Heart left ventricle (tissue), 16 donors: ENCODE measurements around the gene RPS25. TPM values are rescaled to one million over a fixed set of nuclear protein-coding genes. Genes with fewer than 3 reads are reported as not detected.
"Not testable (repeated sequence)": the region's sequence is repeated elsewhere in the genome, so short reads cannot be mapped to it uniquely, and the experiment has no call there.

Source experiments
- ATAC-seq, 4 donors: fragments of 200-7000 bp; cut with Tn5 transposase; one replicate each; pipeline ENCODE4 v1.9.1; 2020 to 2022; ENCODE audit warnings: moderate library complexity in 4 of 4, mild to moderate bottlenecking in 3 of 4, moderate number of reproducible peaks in 1 of 4
- DNase-seq, 5 donors: peaks; one replicate each; pipeline ENCODE4 v3.0.0-alpha.2; 2020
- H3K27ac ChIP-seq, 12 donors: fragments of 200-600 bp; sonication (generic) in 4 of 12; one replicate each; pipeline versions ENCODE4 v1.5.0 to v1.8.0; 2016 to 2022; ENCODE audit warnings: mild to moderate bottlenecking in 2 of 12
- H3K27me3 ChIP-seq, 9 donors: fragments of 200-600 bp; sonication (generic) in 2 of 9; one replicate each; pipeline versions ENCODE4 v1.5.1 to v1.8.0; 2016 to 2022; ENCODE audit warnings: mild to moderate bottlenecking in 3 of 9
- H3K36me3 ChIP-seq, 9 donors: fragments of 200-600 bp; sonication (generic) in 2 of 9; one replicate each; pipeline versions ENCODE4 v1.5.0 to v1.8.0; 2018 to 2022; ENCODE audit warnings: mild to moderate bottlenecking in 2 of 9
- H3K4me1 ChIP-seq, 12 donors: fragments of 200-600 bp; sonication (generic) in 4 of 12; one replicate each; pipeline versions ENCODE4 v1.5.0 to v1.8.0; 2016 to 2022; ENCODE audit warnings: mild to moderate bottlenecking in 3 of 12
- H3K4me3 ChIP-seq, 12 donors: fragments of 200-600 bp; sonication (generic) in 4 of 12; one replicate each; pipeline versions ENCODE4 v1.5.0 to v1.8.0; 2017 to 2022; ENCODE audit warnings: mild to moderate bottlenecking in 9 of 12, moderate library complexity in 4 of 12
- H3K9me3 ChIP-seq, 12 donors: fragments of 200-600 bp; sonication (generic) in 4 of 12; one replicate each; pipeline versions ENCODE4 v1.5.0 to v1.8.0; 2016 to 2022; ENCODE audit warnings: mild to moderate bottlenecking in 1 of 12
- POLR2A ChIP-seq, 2 donors: fragments of 450-650 bp; IDR thresholded peaks; one replicate each; pipeline ENCODE4 v1.6.1; 2017; ENCODE audit warnings: antibody characterized with exemption in 2 of 2, mild to moderate bottlenecking in 2 of 2, moderate library complexity in 2 of 2
- WGBS, 4 donors: extraction: QIAGEN DNeasy Blood & Tissue Kit in 2 of 4; methylation state at CpG; one replicate each; pipeline versions ENCODE4 v1.1.5 to v1.1.7; 2013 to 2018; 5-methylcytosine and 5-hydroxymethylcytosine counted together
- intact Hi-C, 10 donors: fragments of 100-400 bp; cut with DNase I; formaldehyde crosslinking; loops; one replicate each; pipeline versions ENCODE4 v1.11.1 to v1.14.2; 2022
- polyA plus RNA-seq, 2 donors: library from polyadenylated mRNA; stranded (reverse); fragments of 200-250 nt; gene quantifications; one replicate each; pipeline ENCODE4 v1.2.3, GENCODE V29; 2013
- total RNA-seq, 9 donors: library from RNA; depleted of rRNA in 2 of 9; stranded (reverse); fragments of >200 nt in 2 of 9; fragmentation: NEBNext Ultra II Directional in 3 of 9; extraction: Animal tissue kit (Norgen Biotek cat#: 25700) in 3 of 9; gene quantifications; one replicate each; pipeline versions ENCODE4 v1.1.0 to v1.2.4, GENCODE V29; 2016 to 2023
- TF ChIP-seq, protein P1 (sequence below), 12 donors: fragments of 200-600 bp; sonication (generic) in 4 of 12; IDR thresholded peaks; one replicate each; pipeline versions ENCODE4 v1.5.0 to v1.8.0; 2018 to 2022; ENCODE audit warnings: antibody characterized with exemption in 12 of 12, mild to moderate bottlenecking in 5 of 12
- donor health status: ischemic (EF 13 %, LVEDD 7.1; RV severe dilation, severe dysfunction).
- donor health status: healthy with polysubstance abuse.
- donor health status: DM: no; HTN: yes; CAD: no.
- donor health status: DM: no; HTN: no; CAD: no.
- donor health status: ischemic (EF 25% LVEDD 6.9; RV normal size, moderate dysfunction).
- donor health status: ischemic (EF 25% LVEDD 5.7; RV mildly dilated, moderate dysfunction).
- donor health status: healthy.
- donor health status: DM: yes; HTN: yes; CAD: no.
- donor health status: ischemic (EF 35%, LVEDD 5.7; RV mildly dilated, moderate dysfunction).
- donor health status: nonischemic (EF 11% LVEDD 7.7; RV severe dilation, severe dysfunction).
- donor health status: DM: yes; HTN: yes; CAD: no.
- donor health status: PGD.
- donor health status: ischemic (EF 29% LVEDD 5.4; RV normal size, mild dysfunction).
- donor health status: nonischemic (EF 23%, LVEDD 6.1; RV moderate dilation, normal function).

RPS25 gene
- total and polyA plus RNA-seq, 11 donors = 719 to 1,882 (median 849) TPM

DNA sequence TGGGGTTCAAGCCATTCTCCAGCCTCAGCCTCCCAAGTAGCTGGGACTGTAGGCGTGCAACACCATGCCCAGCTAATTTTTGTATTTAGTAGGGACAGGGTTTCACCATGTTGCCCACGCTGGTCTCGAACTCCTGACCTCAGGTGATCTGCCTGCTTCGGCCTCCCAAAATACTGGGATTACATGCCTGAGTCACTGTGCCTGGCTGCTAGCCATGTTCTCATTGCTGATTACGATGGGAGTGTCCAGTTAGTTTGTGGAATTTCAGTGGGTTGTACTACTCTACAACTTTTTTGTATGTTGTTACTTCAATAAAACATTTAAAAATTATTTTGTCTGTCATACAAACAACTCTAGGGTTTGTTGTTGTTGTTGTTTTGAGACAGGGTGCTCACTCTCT is 44.6 kb upstream of the RPS25 start:
- Histone ChIP-seq H3K9me3 (no peaks in the 10 kb centered on the region), H3K4me1 (peaks cover 1 to 33% (median 19%) of the 10 kb centered on the region in 12 donors), H3K27ac (no peak overlapping the region), H3K4me3 (no peak overlapping the region), H3K36me3 (peaks cover 0 to 13% (median 4%) of the 10 kb centered on the region in 9 donors), H3K27me3 (no peaks in the 10 kb centered on the region)
- ATAC-seq (no peak), DNase-seq (peak in 1 of 5 donors; percentile 12)
- 58 to 73% (median 64%) methylated on average over 5 of the region's 5 CpGs for WGBS, 4 donors
- TF ChIP-seq, protein P1, sequence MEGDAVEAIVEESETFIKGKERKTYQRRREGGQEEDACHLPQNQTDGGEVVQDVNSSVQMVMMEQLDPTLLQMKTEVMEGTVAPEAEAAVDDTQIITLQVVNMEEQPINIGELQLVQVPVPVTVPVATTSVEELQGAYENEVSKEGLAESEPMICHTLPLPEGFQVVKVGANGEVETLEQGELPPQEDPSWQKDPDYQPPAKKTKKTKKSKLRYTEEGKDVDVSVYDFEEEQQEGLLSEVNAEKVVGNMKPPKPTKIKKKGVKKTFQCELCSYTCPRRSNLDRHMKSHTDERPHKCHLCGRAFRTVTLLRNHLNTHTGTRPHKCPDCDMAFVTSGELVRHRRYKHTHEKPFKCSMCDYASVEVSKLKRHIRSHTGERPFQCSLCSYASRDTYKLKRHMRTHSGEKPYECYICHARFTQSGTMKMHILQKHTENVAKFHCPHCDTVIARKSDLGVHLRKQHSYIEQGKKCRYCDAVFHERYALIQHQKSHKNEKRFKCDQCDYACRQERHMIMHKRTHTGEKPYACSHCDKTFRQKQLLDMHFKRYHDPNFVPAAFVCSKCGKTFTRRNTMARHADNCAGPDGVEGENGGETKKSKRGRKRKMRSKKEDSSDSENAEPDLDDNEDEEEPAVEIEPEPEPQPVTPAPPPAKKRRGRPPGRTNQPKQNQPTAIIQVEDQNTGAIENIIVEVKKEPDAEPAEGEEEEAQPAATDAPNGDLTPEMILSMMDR (IDR thresholded peaks at IDR 0.05) = no peak
- no peak for TF ChIP-seq POLR2A (IDR thresholded peaks at IDR 0.05)
- intact Hi-C loops = no loop called here

DNA sequence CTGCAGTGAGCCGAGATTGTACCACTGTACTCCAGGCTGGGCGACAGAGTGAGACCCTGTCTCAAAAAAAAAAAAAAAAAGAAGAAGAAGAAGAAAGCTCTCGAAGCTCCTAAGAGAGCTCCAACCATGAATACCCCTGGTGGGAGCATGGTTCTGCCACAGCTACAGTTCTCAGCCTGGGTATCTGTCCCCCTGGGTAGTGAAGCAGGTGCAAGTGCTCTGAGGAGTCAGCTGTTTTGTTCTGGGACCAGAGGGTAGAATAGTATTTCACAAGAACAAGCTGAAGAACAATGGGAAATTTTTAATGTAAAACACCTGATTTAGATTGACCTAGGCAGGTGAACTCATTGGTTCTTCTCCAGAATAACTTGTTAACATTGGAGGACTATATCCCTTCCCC is 43.1 kb upstream of the RPS25 start:
- Histone ChIP-seq H3K4me3 (no peak overlapping the region), H3K9me3 (no peaks in the 10 kb centered on the region), H3K4me1 (peaks cover 2 to 29% (median 14%) of the 10 kb centered on the region in 12 donors), H3K27me3 (no peaks in the 10 kb centered on the region), H3K36me3 (peaks cover 0 to 13% (median 4%) of the 10 kb centered on the region in 9 donors), H3K27ac (no peak overlapping the region)
- DNase-seq (no peak), ATAC-seq (no peak)
- no peak for TF ChIP-seq POLR2A (IDR thresholded peaks at IDR 0.05)
- TF ChIP-seq, protein P1 (IDR thresholded peaks at IDR 0.05) = no peak
- 89 to 98% (median 97%) methylated on average over 3 of the region's 3 CpGs for WGBS, 4 donors
- intact Hi-C loops = no loop called here

DNA sequence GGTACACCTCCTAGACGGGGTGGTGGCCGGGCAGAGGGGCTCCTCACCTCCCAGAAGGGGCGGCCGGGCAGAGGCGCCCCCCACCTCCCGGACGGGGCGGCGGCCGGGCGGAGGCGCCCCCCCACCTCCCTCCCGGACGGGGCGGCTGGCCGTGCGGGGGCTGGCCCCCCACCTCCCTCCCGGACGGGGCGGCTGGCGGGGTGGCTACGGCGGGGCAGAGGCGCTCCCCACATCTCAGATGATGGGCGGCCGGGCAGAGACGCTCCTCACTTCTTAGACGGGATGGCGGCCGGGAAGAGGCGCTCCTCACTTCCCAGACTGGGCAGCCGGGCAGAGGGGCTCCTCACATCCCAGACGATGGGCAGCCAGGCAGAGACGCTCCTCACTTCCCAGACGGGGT is 41.0 kb upstream of the RPS25 start:
- 81 to 93% (median 88%) methylated on average over 4 to 31 of the region's 35 CpGs for WGBS, 4 donors
- DNase-seq, ATAC-seq, H3K27me3 ChIP-seq, H3K4me3 ChIP-seq, H3K9me3 ChIP-seq, H3K27ac ChIP-seq: not testable (repeated sequence)
- Histone ChIP-seq H3K4me1 (peaks cover 2 to 31% (median 22%) of the 10 kb centered on the region in 12 donors), H3K36me3 (peaks cover 0 to 21% (median 13%) of the 10 kb centered on the region in 9 donors)
- intact Hi-C loops = loop anchor here in 1 of 10 donors (5.0 kb wide), 1 partner anchor 38 kb away; a partner anchor contains a TSS

DNA sequence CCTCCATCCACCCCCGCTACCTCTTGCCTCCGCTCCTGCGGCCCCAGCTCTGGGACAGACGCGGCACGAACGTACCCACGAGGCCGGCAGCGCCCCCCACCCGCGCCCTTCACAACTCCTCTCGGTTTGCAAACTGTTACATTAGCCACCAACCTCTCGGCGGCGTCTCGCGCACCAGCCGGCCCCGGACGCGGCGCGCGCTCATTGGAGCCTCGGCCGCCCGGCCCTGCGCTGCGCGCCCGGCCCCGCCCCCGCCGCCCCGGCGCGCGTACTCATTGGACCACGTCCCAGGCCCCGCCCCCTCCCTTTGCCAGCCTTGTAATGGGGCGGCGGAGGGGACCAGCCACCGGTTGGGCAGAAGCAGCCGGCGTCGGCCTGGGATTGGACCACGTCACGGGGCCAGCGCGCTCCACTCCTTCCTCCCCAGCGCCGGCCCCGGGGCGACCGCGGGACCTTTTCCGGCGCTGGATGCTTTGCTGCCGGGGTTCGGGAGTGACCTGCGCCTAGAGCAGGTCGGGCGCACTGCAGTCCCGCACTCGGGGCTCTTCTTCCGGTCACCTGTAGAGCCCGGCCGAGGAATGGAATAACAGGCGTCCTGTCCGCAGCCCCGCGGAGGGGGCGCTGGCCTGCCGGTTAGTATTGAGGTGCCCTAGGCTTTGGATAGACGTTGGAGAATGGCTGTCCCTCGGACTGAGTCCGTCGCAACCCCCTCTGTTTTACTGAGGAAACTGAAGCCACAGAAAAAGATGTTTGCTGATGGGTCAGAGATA is 39.0 kb upstream of the RPS25 start, which contains the start of gene HYOU1:
HYOU1 (minus strand) TSS at position 206 of the 770 bp plus-strand sequence. CDS start 1,045 bp downstream, outside the sequence.
- intact Hi-C loops = loop anchor here in 2 of 10 donors (2.0 to 5.0 kb wide), 3 partner anchors 26 to 40 kb away; partner anchors contain the start of genes HMBS (in 1 of the 2) and SLC37A4 (in 1 of the 2)
- Histone ChIP-seq H3K36me3 (peaks cover 0 to 39% (median 32%) of the 10 kb centered on the region in 9 donors), H3K27ac (peak within 1 kb of the TSS; percentile 76 to 93 (median 87)), H3K9me3 (no peaks in the 10 kb centered on the region), H3K4me3 (peak within 1 kb of the TSS; percentile 70 to 99 (median 90)), H3K4me1 (peaks cover 2 to 26% (median 18%) of the 10 kb centered on the region in 12 donors), H3K27me3 (no peaks in the 10 kb centered on the region)
- 0% methylated on average over 38 to 79 of the region's 79 CpGs for WGBS, 4 donors
- TF ChIP-seq POLR2A (IDR thresholded peaks at IDR 0.05) = peak; percentile 72 to 73
- TF ChIP-seq, protein P1 (IDR thresholded peaks at IDR 0.05) = peak in 3 of 12 donors; percentile 12 to 46 (median 26)
- DNase-seq (peak; percentile 98 to 100 (median 99)), ATAC-seq (peak; percentile 96 to 99 (median 97))
